Activated T-helper 2 cell treated with anti-CD3 and anti-CD28 coated beads, Interferon-gamma antibody, Interleukin-2, Interleukin-4, amounts not matched to agents 10 μg/mL and 5 μg/mL and 100 μg/mL, durations not matched to agents 14 hours and 24 hours and 36 hours (primary cell): ENCODE results near the gene POT1. TPM values are rescaled to one million over a fixed set of nuclear protein-coding genes. Genes with fewer than 3 reads are reported as not detected.

Source experiments
- DNase-seq: peaks from one replicate; pipeline ENCODE4 v3.0.0; 2021; ENCODE audit warnings: low spot score
- H3K27ac Mint-ChIP-seq: one replicate; pipeline ENCODE4 v1.8.0; 2021; ENCODE audit warnings: mixed read lengths
- H3K27me3 Mint-ChIP-seq: one replicate; pipeline ENCODE4 v1.8.0; 2021; ENCODE audit warnings: low read depth, mixed read lengths
- H3K36me3 Mint-ChIP-seq: one replicate; pipeline ENCODE4 v1.8.0; 2021; ENCODE audit warnings: low read depth, mixed read lengths
- H3K4me1 Mint-ChIP-seq: one replicate; pipeline ENCODE4 v1.8.0; 2021; ENCODE audit warnings: low read depth, mixed read lengths
- H3K4me3 Mint-ChIP-seq: one replicate; pipeline ENCODE4 v1.8.0; 2021; ENCODE audit warnings: low read depth, mild to moderate bottlenecking, moderate library complexity, mixed read lengths
- H3K9me3 Mint-ChIP-seq: one replicate; pipeline ENCODE4 v1.8.0; 2021; ENCODE audit warnings: mixed read lengths
- intact Hi-C: fragments of 100-400 bp; cut with micrococcal nuclease; formaldehyde crosslinking; loops from one replicate; pipeline ENCODE4 v1.15.1; 2023
- total RNA-seq: library from RNA; stranded (reverse); gene quantifications from 2 replicates; pipeline ENCODE4 v1.2.3, GENCODE V29; 2022

POT1 gene
- total RNA-seq, 1 donor from 2014 or later = 29.7 TPM

- H3K4me3 Mint-ChIP-seq = no peak overlapping the region
- H3K27ac Mint-ChIP-seq = no peak overlapping the region
- H3K4me1 Mint-ChIP-seq = no peaks in the 10 kb centered on the region
- DNase-seq = no peak
- intact Hi-C loops = no loop called here
- peaks cover 7% of the 10 kb centered on the region for H3K27me3 Mint-ChIP-seq
- H3K36me3 Mint-ChIP-seq = no peaks in the 10 kb centered on the region
- H3K9me3 Mint-ChIP-seq = no peaks in the 10 kb centered on the region
These were observed 138.2 kb downstream of the POT1 start for GRCh38 chr7:124791426-124791825.

- intact Hi-C loops = no loop called here
- no peak overlapping the region for H3K27ac Mint-ChIP-seq
- DNase-seq = no peak
- H3K9me3 Mint-ChIP-seq = no peaks in the 10 kb centered on the region
- H3K4me1 Mint-ChIP-seq = no peaks in the 10 kb centered on the region
- H3K4me3 Mint-ChIP-seq = no peak overlapping the region
- no peaks in the 10 kb centered on the region for H3K36me3 Mint-ChIP-seq
- H3K27me3 Mint-ChIP-seq = peaks cover 7% of the 10 kb centered on the region
These were observed 139.0 kb downstream of the POT1 start for GRCh38 chr7:124790645-124791044.

GRCh38 chr7:124785994-124786393 is 143.6 kb downstream of the POT1 start:
- intact Hi-C loops = loop anchor here (5.0 to 10.0 kb wide), 2 partner anchors 631 to 684 kb away; no protein-coding TSS in a partner anchor
- H3K4me1 Mint-ChIP-seq = no peaks in the 10 kb centered on the region
- no peak overlapping the region for H3K27ac Mint-ChIP-seq
- no peak for DNase-seq
- H3K4me3 Mint-ChIP-seq = no peak overlapping the region
- no peaks in the 10 kb centered on the region for H3K9me3 Mint-ChIP-seq
- peaks cover 3% of the 10 kb centered on the region for H3K27me3 Mint-ChIP-seq
- H3K36me3 Mint-ChIP-seq = no peaks in the 10 kb centered on the region

GRCh38 chr7:124784879-124785818 is 144.5 kb downstream of the POT1 start:
- no peaks in the 10 kb centered on the region for H3K4me1 Mint-ChIP-seq
- no peaks in the 10 kb centered on the region for H3K9me3 Mint-ChIP-seq
- no peak overlapping the region for H3K27ac Mint-ChIP-seq
- intact Hi-C loops = loop anchor here (5.0 to 10.0 kb wide), 2 partner anchors 630 to 683 kb away; no protein-coding TSS in a partner anchor
- DNase-seq = no peak
- H3K36me3 Mint-ChIP-seq = no peaks in the 10 kb centered on the region
- H3K4me3 Mint-ChIP-seq = no peak overlapping the region
- peaks cover 2% of the 10 kb centered on the region for H3K27me3 Mint-ChIP-seq

- Mint-ChIP-seq H3K4me3 (no peak overlapping the region), H3K36me3 (no peaks in the 10 kb centered on the region), H3K27me3 (peaks cover 2% of the 10 kb centered on the region), H3K4me1 (no peaks in the 10 kb centered on the region), H3K9me3 (no peaks in the 10 kb centered on the region), H3K27ac (no peak overlapping the region)
- DNase-seq = no peak
- intact Hi-C loops = loop anchor here (10.0 kb wide), 1 partner anchor 628 kb away; no protein-coding TSS in a partner anchor
These were observed 146.4 kb downstream of the POT1 start for GRCh38 chr7:124783271-124783670.

- Mint-ChIP-seq H3K27me3 (peaks cover 8% of the 10 kb centered on the region), H3K36me3 (no peaks in the 10 kb centered on the region), H3K4me1 (no peaks in the 10 kb centered on the region), H3K4me3 (no peak overlapping the region), H3K9me3 (no peaks in the 10 kb centered on the region), H3K27ac (no peak overlapping the region)
- intact Hi-C loops = loop anchor here (10.0 kb wide), 1 partner anchor 627 kb away; no protein-coding TSS in a partner anchor
- no peak for DNase-seq
These were observed 147.5 kb downstream of the POT1 start for GRCh38 chr7:124781907-124782734.

GRCh38 chr7:124781418-124781817 is 148.2 kb downstream of the POT1 start:
- no peaks in the 10 kb centered on the region for H3K36me3 Mint-ChIP-seq
- peaks cover 8% of the 10 kb centered on the region for H3K27me3 Mint-ChIP-seq
- H3K27ac Mint-ChIP-seq = no peak overlapping the region
- intact Hi-C loops = loop anchor here (10.0 kb wide), 1 partner anchor 627 kb away; no protein-coding TSS in a partner anchor
- no peak for DNase-seq
- H3K4me1 Mint-ChIP-seq = no peaks in the 10 kb centered on the region
- no peaks in the 10 kb centered on the region for H3K9me3 Mint-ChIP-seq
- H3K4me3 Mint-ChIP-seq = no peak overlapping the region

- H3K27me3 Mint-ChIP-seq = peaks cover 8% of the 10 kb centered on the region
- H3K27ac Mint-ChIP-seq = no peak overlapping the region
- intact Hi-C loops = loop anchor here (10.0 kb wide), 1 partner anchor 626 kb away; no protein-coding TSS in a partner anchor
- no peaks in the 10 kb centered on the region for H3K4me1 Mint-ChIP-seq
- H3K36me3 Mint-ChIP-seq = no peaks in the 10 kb centered on the region
- DNase-seq = no peak
- no peak overlapping the region for H3K4me3 Mint-ChIP-seq
- no peaks in the 10 kb centered on the region for H3K9me3 Mint-ChIP-seq
These were observed 149.0 kb downstream of the POT1 start for GRCh38 chr7:124780608-124781007.

- H3K4me1 Mint-ChIP-seq = no peaks in the 10 kb centered on the region
- no peaks in the 10 kb centered on the region for H3K36me3 Mint-ChIP-seq
- no peak overlapping the region for H3K4me3 Mint-ChIP-seq
- H3K9me3 Mint-ChIP-seq = no peaks in the 10 kb centered on the region
- H3K27me3 Mint-ChIP-seq = peaks cover 11% of the 10 kb centered on the region
- intact Hi-C loops = loop anchor here (10.0 kb wide), 1 partner anchor 625 kb away; no protein-coding TSS in a partner anchor
- no peak for DNase-seq
- no peak overlapping the region for H3K27ac Mint-ChIP-seq
These were observed 149.6 kb downstream of the POT1 start for GRCh38 chr7:124780056-124780455.

- Mint-ChIP-seq H3K27me3 (peaks cover 11% of the 10 kb centered on the region), H3K4me3 (no peak overlapping the region), H3K4me1 (no peaks in the 10 kb centered on the region), H3K9me3 (no peaks in the 10 kb centered on the region), H3K27ac (no peak overlapping the region), H3K36me3 (no peaks in the 10 kb centered on the region)
- DNase-seq = no peak
- intact Hi-C loops = loop anchor here (10.0 kb wide), 1 partner anchor 625 kb away; no protein-coding TSS in a partner anchor
These were observed 150.0 kb downstream of the POT1 start for GRCh38 chr7:124779620-124780019.

GRCh38 chr7:124779194-124779593 is 150.4 kb downstream of the POT1 start:
- no peaks in the 10 kb centered on the region for H3K36me3 Mint-ChIP-seq
- peaks cover 11% of the 10 kb centered on the region for H3K27me3 Mint-ChIP-seq
- no peaks in the 10 kb centered on the region for H3K4me1 Mint-ChIP-seq
- H3K9me3 Mint-ChIP-seq = no peaks in the 10 kb centered on the region
- no peak overlapping the region for H3K4me3 Mint-ChIP-seq
- H3K27ac Mint-ChIP-seq = no peak overlapping the region
- intact Hi-C loops = no loop called here
- no peak for DNase-seq

- intact Hi-C loops = no loop called here
- no peak for DNase-seq
- Mint-ChIP-seq H3K4me3 (no peak overlapping the region), H3K27me3 (peaks cover 25% of the 10 kb centered on the region), H3K4me1 (no peaks in the 10 kb centered on the region), H3K36me3 (no peaks in the 10 kb centered on the region), H3K9me3 (no peaks in the 10 kb centered on the region), H3K27ac (no peak overlapping the region)
These were observed 152.4 kb downstream of the POT1 start for GRCh38 chr7:124777268-124777667.
